ENCODE results near the gene TMEM242. TPM values are rescaled to one million over a fixed set of nuclear protein-coding genes. Genes with fewer than 3 reads are reported as not detected.

TMEM242 gene
- total RNA-seq, 1 donor from 2014 or later = 9.9 TPM

- H3K36me3 ChIP-seq = no peaks in the 10 kb centered on the region
- intact Hi-C loops (cut with DNase I) = no loop called here
- H3K4me3 ChIP-seq = no peak overlapping the region
- ATAC-seq = no peak
- H3K4me1 ChIP-seq = peaks cover 19% of the 10 kb centered on the region
- no peak overlapping the region for H3K27ac ChIP-seq
- H3K9me3 ChIP-seq = no peaks in the 10 kb centered on the region
- no peak for TF ChIP-seq CTCF (IDR thresholded peaks at IDR 0.05)
- no peak for DNase-seq
- H3K27me3 ChIP-seq = no peaks in the 10 kb centered on the region
These were observed 52.4 kb downstream of the TMEM242 start for GRCh38 chr6:157270916-157271315.

GRCh38 chr6:157270308-157270707 is 53.0 kb downstream of the TMEM242 start:
- no peaks in the 10 kb centered on the region for H3K27me3 ChIP-seq
- no peak for TF ChIP-seq CTCF (IDR thresholded peaks at IDR 0.05)
- no peak for DNase-seq
- no peaks in the 10 kb centered on the region for H3K36me3 ChIP-seq
- H3K9me3 ChIP-seq = no peaks in the 10 kb centered on the region
- no peak for ATAC-seq
- no peak overlapping the region for H3K4me3 ChIP-seq
- no peak overlapping the region for H3K27ac ChIP-seq
- peaks cover 19% of the 10 kb centered on the region for H3K4me1 ChIP-seq
- intact Hi-C loops (cut with DNase I) = no loop called here

GRCh38 chr6:157269261-157269794 is 54.0 kb downstream of the TMEM242 start:
- Histone ChIP-seq H3K36me3 (no peaks in the 10 kb centered on the region), H3K9me3 (no peaks in the 10 kb centered on the region), H3K27me3 (no peaks in the 10 kb centered on the region), H3K4me3 (no peak overlapping the region), H3K27ac (peak overlapping the region; percentile 63), H3K4me1 (peaks cover 18% of the 10 kb centered on the region)
- intact Hi-C loops (cut with DNase I) = no loop called here
- no peak for DNase-seq
- peak; percentile 10 for ATAC-seq
- no peak for TF ChIP-seq CTCF (IDR thresholded peaks at IDR 0.05)

GRCh38 chr6:157268835-157269234 is 54.5 kb downstream of the TMEM242 start:
- TF ChIP-seq CTCF (IDR thresholded peaks at IDR 0.05) = no peak
- intact Hi-C loops (cut with DNase I) = no loop called here
- peak overlapping the region; percentile 63 for H3K27ac ChIP-seq
- H3K4me1 ChIP-seq = peaks cover 13% of the 10 kb centered on the region
- H3K27me3 ChIP-seq = no peaks in the 10 kb centered on the region
- no peaks in the 10 kb centered on the region for H3K36me3 ChIP-seq
- no peak overlapping the region for H3K4me3 ChIP-seq
- no peak for ATAC-seq
- no peak for DNase-seq
- no peaks in the 10 kb centered on the region for H3K9me3 ChIP-seq

- H3K4me1 ChIP-seq = peaks cover 10% of the 10 kb centered on the region
- no peak for DNase-seq
- no peaks in the 10 kb centered on the region for H3K36me3 ChIP-seq
- H3K27me3 ChIP-seq = no peaks in the 10 kb centered on the region
- H3K4me3 ChIP-seq = no peak overlapping the region
- intact Hi-C loops (cut with DNase I) = no loop called here
- no peak overlapping the region for H3K27ac ChIP-seq
- H3K9me3 ChIP-seq = no peaks in the 10 kb centered on the region
- no peak for TF ChIP-seq CTCF (IDR thresholded peaks at IDR 0.05)
- ATAC-seq = no peak
These were observed 54.9 kb downstream of the TMEM242 start for GRCh38 chr6:157268396-157268795.

- no peak for DNase-seq
These were observed 55.7 kb downstream of the TMEM242 start for GRCh38 chr6:157267654-157268053.

More at GRCh38 chr6:157267654-157268053, 55.7 kb downstream of the TMEM242 start:
- no peak for TF ChIP-seq CTCF (IDR thresholded peaks at IDR 0.05)
- no peak for ATAC-seq
- Histone ChIP-seq H3K9me3 (no peaks in the 10 kb centered on the region), H3K36me3 (no peaks in the 10 kb centered on the region), H3K27me3 (no peaks in the 10 kb centered on the region), H3K4me1 (peaks cover 10% of the 10 kb centered on the region), H3K27ac (no peak overlapping the region), H3K4me3 (no peak overlapping the region)
- intact Hi-C loops (cut with DNase I) = no loop called here

Measured in upper lobe of right lung (tissue), 1 donor.